GM20000 (cell line): ENCODE results near the gene RBM4.
"Not testable (repeated sequence)": the region's sequence is repeated elsewhere in the genome, so short reads cannot be mapped to it uniquely, and the experiment has no call there.

ENCODE experiments used
- DNase-seq: peaks from one replicate; pipeline ENCODE4 v3.0.0; 2012; ENCODE audit warnings: low spot score
- CTCF ChIP-seq: IDR thresholded peaks from 2 replicates; pipeline ENCODE4 v1.5.1; 2012; ENCODE audit warnings: mild to moderate bottlenecking, control low read depth; ENCODE audit errors: extremely low read depth, missing control alignments

Gene RBM4

GRCh38 chr11:66631883-66632282 lies 6.6 kb upstream of the RBM4 start:
- no peak for TF ChIP-seq CTCF
- DNase-seq = no peak

GRCh38 chr11:66632952-66633351 lies 5.6 kb upstream of the RBM4 start:
- no peak for DNase-seq
- TF ChIP-seq CTCF = no peak

- DNase-seq = no peak
- no peak for TF ChIP-seq CTCF
Observed at GRCh38 chr11:66636411-66636810, 2.1 kb upstream of the RBM4 start.

- no peak for TF ChIP-seq CTCF
- no peak for DNase-seq
Observed at GRCh38 chr11:66637557-66638176, 836 bp upstream of the RBM4 start.

GRCh38 chr11:66639066-66639813 lies 737 bp downstream of the RBM4 start:
- no peak for DNase-seq
- TF ChIP-seq CTCF = no peak

GRCh38 chr11:66639814-66640340 lies 1.4 kb downstream of the RBM4 start:
- DNase-seq = not testable (repeated sequence)

GRCh38 chr11:66641834-66642233 lies 3.3 kb downstream of the RBM4 start:
- DNase-seq = no peak
- no peak for TF ChIP-seq CTCF
